HCT116 (cell line): ENCODE measurements around the gene SPRED2. TPM values are rescaled to one million over a fixed set of nuclear protein-coding genes. Genes with fewer than 3 reads are reported as not detected.
A peak's percentile ranks its signal among the peaks of the same experiment; 100 is the strongest.

ENCODE experiments used
- ATAC-seq: fragments of 200-7000 bp; cut with Tn5 transposase; 2 replicates; pipeline ENCODE4 v1.9.1; 2020; ENCODE audit warnings: mild to moderate bottlenecking, moderate library complexity
- BruUV-seq: library from RNA; stranded (reverse); fragments of 400-500 nt; replicated peaks from 2 replicates; lab custom pipeline; 2021; lab: Mats Ljungman, UMichigan
- CTCF ChIA-PET: fragments of 300-600 bp; sonication (Branson Sonifier 250); formaldehyde crosslinking; loops from one replicate; lab custom pipeline; 2021; ENCODE audit warnings: antibody characterized with exemption; lab: Charles Lee
- POLR2A ChIA-PET: fragments of 300-600, 350-600 bp; sonication (Branson Sonifier 250); formaldehyde crosslinking; loops from one replicate; lab custom pipeline; 2021; ENCODE audit warnings: antibody characterized with exemption; lab: Charles Lee
- RAD21 ChIA-PET, 2 experiments: fragments of 300-600 bp; sonication (Branson Sonifier 250); formaldehyde crosslinking; loops; one replicate each; lab custom pipeline; 2023; ENCODE audit warnings: low total read pairs in 2 of 2; ENCODE audit not compliant: uncharacterized antibody in 2 of 2, unreplicated experiment in 2 of 2, low non-redundant PET in 1 of 2; lab: Charles Lee
- DNase-seq: peaks from one replicate; pipeline ENCODE4 v3.0.0-alpha.2; 2010; ENCODE audit warnings: low read depth, low spot score
- H2AFZ ChIP-seq: fragments of 200-600 bp; shearing (Covaris generic), sonication (generic); 2 replicates; pipeline ENCODE4 v1.6.1; 2017; ENCODE audit warnings: low read depth, mixed run types, mixed read lengths, antibody characterized with exemption, low read length; ENCODE audit not compliant: poor library complexity, severe bottlenecking
- H3K27ac ChIP-seq: 2 replicates; pipeline ENCODE4 v1.5.1; 2012; ENCODE audit warnings: low read depth, low read length
- H3K27me3 ChIP-seq: fragments of 200-600 bp; sonication (generic); 2 replicates; pipeline ENCODE4 v1.6.1; 2016; ENCODE audit warnings: mixed run types, low read length, mixed read lengths; ENCODE audit not compliant: insufficient read depth
- H3K36me3 ChIP-seq, 2 experiments: fragments of 200-500 bp in 1 of 2; fragments of 200-600 bp in 1 of 2; sonication (Bioruptor generic) in 1 of 2; sonication (generic) in 1 of 2; 2 replicates each; pipeline versions ENCODE4 v1.5.1 to v1.6.1; 2014 to 2016; ENCODE audit warnings: low read length in 2 of 2, inconsistent platforms in 1 of 2, mixed read lengths in 1 of 2, mixed run types in 1 of 2; ENCODE audit not compliant: insufficient read depth in 2 of 2, control insufficient read depth in 1 of 2
- H3K4me1 ChIP-seq, 2 experiments: fragments of 200-600 bp in 1 of 2; sonication (generic) in 1 of 2; 2 replicates each; pipeline versions ENCODE4 v1.5.1 to v1.6.1; 2012 to 2017; ENCODE audit warnings: low read length in 2 of 2, inconsistent platforms in 1 of 2, mild to moderate bottlenecking in 1 of 2, mixed read lengths in 1 of 2, mixed run types in 1 of 2, moderate library complexity in 1 of 2; ENCODE audit not compliant: insufficient read depth in 2 of 2, control insufficient read depth in 1 of 2
- H3K4me2 ChIP-seq: fragments of 200-600 bp; sonication (generic); 2 replicates; pipeline ENCODE4 v1.6.1; 2017; ENCODE audit warnings: mixed run types, low read length, mixed read lengths
- H3K4me3 ChIP-seq, 2 experiments: fragments of 200-600 bp in 1 of 2; sonication (generic) in 1 of 2; replicated peaks in 1 of 2; 2 replicates each; pipeline ENCODE4 v1.5.1; 2011 to 2016; ENCODE audit warnings: low read length in 2 of 2, control low read depth in 1 of 2, low read depth in 1 of 2, mild to moderate bottlenecking in 1 of 2, mixed read lengths in 1 of 2, mixed run types in 1 of 2
- H3K79me2 ChIP-seq: fragments of 200-600 bp; sonication (generic); 2 replicates; pipeline ENCODE4 v1.6.1; 2017; ENCODE audit warnings: mild to moderate bottlenecking, mixed run types, low read length, moderate library complexity, mixed read lengths; ENCODE audit not compliant: insufficient read depth
- H3K9ac ChIP-seq: fragments of 200-600 bp; sonication (generic); 2 replicates; pipeline ENCODE4 v1.6.1; 2016; ENCODE audit warnings: low read length, mixed read lengths
- H3K9me2 ChIP-seq: fragments of 200-600 bp; sonication (generic), shearing (Covaris generic); 2 replicates; pipeline ENCODE4 v1.6.1; 2017; ENCODE audit warnings: mixed run types, mild to moderate bottlenecking, moderate library complexity; ENCODE audit not compliant: insufficient read depth
- H3K9me3 ChIP-seq, 2 experiments: fragments of 200-500 bp in 1 of 2; fragments of 200-600 bp in 1 of 2; sonication (Bioruptor generic) in 1 of 2; sonication (generic) in 1 of 2; 2 replicates each; pipeline ENCODE4 v1.6.1; 2014 to 2017; ENCODE audit warnings: low read length in 2 of 2, mixed read lengths in 2 of 2, inconsistent platforms in 1 of 2, low read depth in 1 of 2, mild to moderate bottlenecking in 1 of 2, mixed run types in 1 of 2, moderate library complexity in 1 of 2; ENCODE audit not compliant: control insufficient read depth in 1 of 2, insufficient read depth in 1 of 2
- H4K20me1 ChIP-seq: fragments of 200-600 bp; sonication (generic), shearing (Covaris generic); 2 replicates; pipeline ENCODE4 v1.6.1; 2017; ENCODE audit warnings: mixed run types, mild to moderate bottlenecking, moderate library complexity; ENCODE audit not compliant: insufficient read depth
- CEBPB ChIP-seq: IDR thresholded peaks from 2 replicates; pipeline ENCODE4 v1.6.1; 2012; ENCODE audit warnings: low read depth
- JUND ChIP-seq: IDR thresholded peaks from 2 replicates; pipeline ENCODE4 v1.6.1; 2012
- RAD21 ChIP-seq: IDR thresholded peaks from 2 replicates; pipeline ENCODE4 v1.6.1; 2012; ENCODE audit warnings: low read depth, mild to moderate bottlenecking
- SP1 ChIP-seq: IDR thresholded peaks from 2 replicates; pipeline ENCODE4 v1.6.1; 2012; ENCODE audit warnings: low read depth
- TCF7L2 ChIP-seq: IDR thresholded peaks from 2 replicates; pipeline ENCODE4 v1.7.0; 2011; ENCODE audit warnings: borderline replicate concordance, inconsistent platforms; ENCODE audit not compliant: insufficient read depth, insufficient read length; ENCODE audit errors: extremely low read depth
- YY1 ChIP-seq: IDR thresholded peaks from 2 replicates; pipeline ENCODE4 v1.6.1; 2011; ENCODE audit warnings: low read length, low read depth, moderate library complexity, mild to moderate bottlenecking; ENCODE audit not compliant: insufficient replicate concordance; ENCODE audit errors: extremely low read depth
- ZBTB33 ChIP-seq: IDR thresholded peaks from 2 replicates; pipeline ENCODE4 v1.6.1; 2011; ENCODE audit warnings: mild to moderate bottlenecking, low read length, moderate library complexity; ENCODE audit not compliant: insufficient replicate concordance; ENCODE audit errors: extremely low read depth
- intact Hi-C: fragments of 100-400 bp; cut with micrococcal nuclease; formaldehyde crosslinking; loops from 2 replicates; pipeline ENCODE4 v1.10.0; 2022
- total RNA-seq: library from RNA; stranded (reverse); gene quantifications from one replicate; pipeline ENCODE4 v1.2.1, GENCODE V29; 2021; ENCODE audit not compliant: unreplicated experiment

The SPRED2 gene
- total RNA-seq, 1 experiment from 2014 or later: 62.6 TPM

- ChIA-PET POLR2A (no interaction called here), CTCF (no interaction called here), RAD21 (no interaction called here)
- H3K9me3 ChIP-seq: no peaks in the 10 kb centered on the region
- no peak overlapping the region for H2AFZ ChIP-seq
- H3K27me3 ChIP-seq: no peaks in the 10 kb centered on the region
- H3K27ac ChIP-seq: peak overlapping the region; percentile 27; the same call in 1 of the 2 replicates
- DNase-seq: no peak
- peaks cover 8% of the 10 kb centered on the region; the same call in 1 of the 2 replicates for H4K20me1 ChIP-seq
- BruUV-seq: no TSS peak
- H3K36me3 ChIP-seq: no peaks in the 10 kb centered on the region
- peaks cover 100% of the 10 kb centered on the region for H3K79me2 ChIP-seq
- H3K4me1 ChIP-seq: peaks cover 48 to 49% of the 10 kb centered on the region in 2 experiments
- peak; percentile 71 for ATAC-seq
- intact Hi-C loops: no loop called here
- peak overlapping the region; percentile 39 for H3K4me2 ChIP-seq
- H3K9me2 ChIP-seq: no peaks in the 10 kb centered on the region
- no peak overlapping the region for H3K4me3 ChIP-seq
- TF ChIP-seq JUND (no peak), YY1 (no peak), RAD21 (no peak), TCF7L2 (no peak), CEBPB (no peak), SP1 (no peak), ZBTB33 (no peak)
- no peak overlapping the region for H3K9ac ChIP-seq
Observed at GRCh38 chr2:65420712-65421431, 11.5 kb downstream of the SPRED2 start.
